GM19240 (cell line): ENCODE data around the gene SMIM41.

Source experiments
- DNase-seq: peaks from one replicate; pipeline ENCODE4 v3.0.0; 2011; ENCODE audit warnings: low spot score; ENCODE audit not compliant: insufficient read length

SMIM41 gene

DNA sequence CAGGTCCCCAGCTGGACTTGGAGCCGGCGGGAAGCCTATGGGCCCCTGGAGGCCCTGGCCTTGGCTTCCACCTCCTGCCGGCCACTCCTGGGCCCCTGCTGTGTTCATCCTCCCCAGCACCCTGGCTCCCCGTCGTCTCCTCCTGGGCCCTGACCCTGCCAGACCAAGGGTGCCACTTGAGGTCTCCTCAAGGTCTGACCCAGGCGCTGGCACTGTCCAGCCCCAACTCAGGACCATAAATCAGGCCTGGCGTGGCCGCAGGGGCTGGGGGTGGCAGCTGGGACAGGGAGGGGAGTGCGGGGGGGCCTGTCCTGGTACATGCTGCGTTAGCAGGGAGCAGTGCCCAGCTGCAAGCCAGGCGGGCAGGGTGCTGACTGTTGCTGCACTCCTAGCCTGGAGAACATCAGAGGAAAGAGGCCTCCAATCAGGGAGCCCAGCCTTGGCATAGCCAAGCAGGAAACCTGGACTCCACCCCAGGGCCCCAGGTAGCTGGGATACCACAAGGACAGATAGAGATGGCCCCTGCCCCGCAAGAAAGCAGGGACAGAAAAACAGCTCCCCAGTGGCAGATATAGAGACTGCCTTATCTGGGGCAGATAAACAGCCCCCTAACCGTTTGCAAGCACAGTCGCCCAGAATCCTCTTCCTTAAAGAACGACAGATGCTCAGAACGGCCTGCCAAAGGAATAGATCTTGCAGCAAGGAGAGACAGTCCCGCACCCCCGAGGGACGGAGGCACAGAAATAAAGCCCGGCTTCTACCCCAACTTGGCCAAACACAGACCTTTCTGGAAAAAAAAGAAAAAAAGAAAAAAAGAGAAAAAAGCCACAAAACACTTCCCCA, 16.2 kb upstream of the SMIM41 start:
- no peak for DNase-seq

DNA sequence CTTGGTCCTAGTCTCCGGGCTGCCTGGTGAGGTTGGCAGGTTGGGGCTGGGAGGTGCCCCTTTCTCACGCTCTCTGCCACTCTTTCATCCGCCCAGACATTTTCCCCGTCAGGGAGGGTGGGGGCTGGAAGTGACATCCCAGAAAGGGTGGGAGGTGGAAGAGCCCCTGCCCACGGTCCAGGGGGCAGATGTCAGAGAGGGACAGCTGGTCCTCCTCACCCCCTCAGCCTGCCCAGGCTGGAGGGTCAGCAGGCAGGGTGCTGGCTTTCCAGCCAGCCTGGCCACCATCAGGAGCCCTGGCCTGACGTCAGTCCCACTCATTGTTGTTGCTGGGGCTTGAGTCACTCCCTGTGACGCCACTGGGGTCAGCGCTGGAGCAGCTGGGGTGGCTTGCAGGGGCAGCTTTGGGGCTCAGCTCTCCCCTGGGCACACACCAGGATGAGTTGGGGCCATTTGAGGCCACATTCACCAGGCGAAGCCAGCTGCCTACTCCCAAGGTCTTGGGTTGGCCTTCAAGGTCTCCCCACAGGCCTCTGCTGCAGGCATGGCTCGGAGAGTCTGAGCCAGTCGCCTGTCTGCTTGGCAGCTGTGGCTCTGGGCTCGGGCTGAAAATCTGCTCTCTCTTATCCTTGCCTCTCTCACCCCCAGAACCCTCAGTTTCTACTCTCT, 15.4 kb upstream of the SMIM41 start:
- DNase-seq = no peak

DNA sequence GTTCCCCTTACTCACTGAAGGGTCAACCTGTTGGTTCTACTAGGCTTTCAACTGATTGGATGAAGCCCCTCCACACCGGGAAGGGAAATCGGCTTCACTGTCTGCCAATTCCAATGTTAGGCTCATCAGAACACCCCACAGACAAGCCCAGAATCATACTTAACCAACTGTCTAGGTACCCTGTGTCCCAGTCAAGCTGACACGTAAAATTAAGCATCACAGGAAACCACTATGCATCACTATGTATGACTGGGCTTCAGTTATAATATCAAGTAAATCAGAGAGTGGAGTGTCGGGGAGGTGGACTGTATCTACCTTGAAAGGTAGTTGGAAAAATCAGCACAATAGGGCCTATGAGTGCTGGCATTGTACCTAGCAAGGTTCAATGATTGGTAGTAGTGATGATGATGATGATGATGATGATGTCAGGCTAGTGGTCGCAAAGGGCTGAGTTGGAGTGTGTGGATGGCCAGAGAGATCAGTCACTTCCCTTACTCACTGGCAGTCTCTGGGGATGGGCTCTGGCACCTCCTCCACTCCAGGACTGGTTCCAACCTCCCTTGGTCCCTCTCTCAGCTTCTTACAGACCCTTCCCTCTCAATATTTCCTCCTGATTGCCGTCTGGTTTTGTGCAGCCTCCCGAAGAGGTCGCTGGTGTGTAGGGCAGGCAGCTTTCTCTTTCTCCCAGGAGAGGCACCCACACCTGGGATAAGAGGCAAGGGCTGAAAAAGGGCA, 13.0 kb upstream of the SMIM41 start:
- DNase-seq = no peak

DNA sequence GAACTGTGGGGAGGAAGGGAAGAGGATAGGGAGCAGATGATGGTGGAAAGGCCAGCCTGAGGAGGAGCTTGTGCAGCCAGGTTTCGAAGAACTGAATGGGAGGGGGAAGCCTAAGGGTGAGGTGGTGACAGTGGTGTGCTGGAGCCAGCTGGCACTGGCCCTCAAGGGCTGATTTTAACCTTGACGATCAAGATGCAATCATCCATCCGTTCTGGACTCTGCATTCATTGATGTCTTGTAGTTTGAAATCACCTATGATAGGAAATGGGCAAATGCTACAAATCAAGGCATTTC, 12.5 kb upstream of the SMIM41 start:
- DNase-seq = no peak

DNA sequence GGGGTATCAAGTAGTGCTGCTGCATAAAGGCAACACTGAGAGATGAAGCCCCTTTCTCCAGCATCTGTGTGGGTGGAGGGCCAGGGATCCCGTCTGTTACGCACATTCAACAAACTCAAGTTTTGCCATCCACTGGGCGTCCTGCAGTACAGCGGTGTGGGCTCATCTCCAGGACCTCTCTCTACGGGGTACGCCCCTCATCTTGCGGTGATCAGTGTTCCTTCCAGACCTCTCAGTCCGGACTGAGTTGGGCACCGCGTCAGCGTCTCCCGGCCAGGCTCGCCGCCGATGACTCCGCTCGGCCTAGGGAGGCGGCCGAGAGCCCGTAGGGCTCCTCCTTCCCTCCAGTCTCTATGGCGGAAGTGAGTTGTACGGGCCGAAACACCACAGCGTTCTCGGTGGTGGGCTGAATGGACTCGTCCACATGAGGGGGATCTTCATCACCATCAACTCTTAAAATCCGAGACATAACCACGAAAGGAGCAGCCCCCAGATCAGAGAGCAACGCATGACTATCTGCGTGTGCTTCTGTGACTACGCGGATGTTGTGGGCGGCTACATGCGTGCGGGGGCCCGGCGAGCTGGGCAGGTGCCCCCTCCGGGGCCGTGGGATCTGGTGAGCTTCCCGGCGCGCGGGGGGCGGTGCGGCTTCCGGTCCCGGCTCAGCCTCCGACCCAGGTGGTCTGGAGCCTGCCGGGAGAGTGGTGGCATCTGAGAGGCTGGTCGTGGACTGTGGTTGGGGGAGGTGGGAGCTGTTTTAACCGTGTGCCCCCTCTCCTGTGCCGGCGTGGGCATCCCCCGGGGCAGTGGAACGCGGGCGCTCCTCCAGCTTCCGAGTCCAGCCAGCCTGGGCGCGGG, 9.9 kb upstream of the SMIM41 start, which contains the start of gene ATG101:
Gene ATG101 (plus strand): TSS at position 652 of the 858 bp plus-strand sequence. CDS start 3,673 bp downstream, outside the sequence.
- DNase-seq = peak; percentile 99

DNA sequence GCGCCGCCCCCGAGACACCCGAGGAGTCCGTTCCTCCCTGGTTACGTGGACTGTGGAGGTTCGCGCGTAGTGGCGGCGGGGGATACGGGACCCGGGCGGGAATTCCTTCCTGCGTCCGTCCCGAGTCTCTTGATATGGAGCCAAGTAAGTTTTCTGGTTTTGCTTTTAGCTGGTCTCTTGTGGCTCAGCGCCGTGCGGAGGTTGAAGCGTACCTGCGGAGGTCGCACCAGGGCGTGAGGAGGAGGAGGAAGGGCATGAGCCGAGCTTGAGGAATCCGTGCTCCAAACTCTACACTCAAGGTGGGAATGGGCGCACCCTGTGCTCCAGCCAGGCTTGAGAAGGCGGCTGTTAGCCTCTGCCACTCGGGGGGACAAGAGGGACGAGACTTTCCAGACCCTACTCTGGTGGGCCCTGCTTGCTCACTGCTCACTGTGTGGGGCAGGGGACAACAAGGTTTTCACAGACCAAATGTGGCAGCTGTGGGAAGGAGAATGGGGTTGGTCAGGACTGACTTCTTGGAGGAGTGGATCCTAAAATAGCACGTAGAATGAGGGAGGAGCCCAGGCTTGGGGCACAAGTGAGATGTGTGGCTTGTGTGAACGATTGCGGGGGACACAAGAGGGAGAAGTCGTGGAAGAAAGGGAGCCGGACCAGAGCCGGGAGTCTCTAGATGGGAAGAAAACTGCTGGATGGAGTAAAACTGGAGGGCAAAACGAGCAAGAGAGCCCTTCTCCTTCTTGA, 9.1 kb upstream of the SMIM41 start:
- DNase-seq = no peak

DNA sequence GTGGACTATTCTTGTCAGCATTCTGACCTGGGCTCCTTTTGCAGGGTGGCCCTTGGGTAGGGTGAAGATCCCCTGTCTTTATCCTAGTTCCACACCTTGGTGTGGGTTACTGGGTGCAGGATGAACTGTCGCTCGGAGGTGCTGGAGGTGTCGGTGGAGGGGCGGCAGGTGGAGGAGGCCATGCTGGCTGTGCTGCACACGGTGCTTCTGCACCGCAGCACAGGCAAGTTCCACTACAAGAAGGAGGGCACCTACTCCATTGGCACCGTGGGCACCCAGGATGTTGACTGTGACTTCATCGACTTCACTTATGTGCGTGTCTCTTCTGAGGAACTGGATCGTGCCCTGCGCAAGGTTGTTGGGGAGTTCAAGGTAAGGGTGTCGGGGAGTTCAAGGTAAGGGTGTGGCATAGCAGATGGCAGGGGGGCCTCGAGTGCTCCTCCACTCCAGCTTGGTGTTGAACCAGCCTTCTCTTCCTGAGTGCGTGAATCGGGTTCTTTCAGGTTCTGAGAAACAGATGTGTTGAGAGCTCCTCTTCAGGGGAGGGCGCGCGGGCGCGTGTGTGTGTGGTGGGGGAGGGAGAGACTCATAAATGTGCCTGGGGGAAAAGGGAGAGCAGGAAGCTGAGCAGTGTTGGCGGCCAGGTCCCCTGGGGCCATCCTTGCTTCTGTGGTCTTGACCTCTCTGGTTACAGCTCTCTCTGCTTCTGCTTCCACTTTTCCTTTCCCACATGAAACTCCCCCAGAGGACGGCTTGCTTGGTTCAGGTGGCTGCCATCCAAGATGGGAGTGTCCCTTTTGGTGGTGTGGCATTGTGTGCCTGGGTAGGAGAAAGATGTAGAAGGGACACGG, 5.7 kb upstream of the SMIM41 start:
- no peak for DNase-seq

DNA sequence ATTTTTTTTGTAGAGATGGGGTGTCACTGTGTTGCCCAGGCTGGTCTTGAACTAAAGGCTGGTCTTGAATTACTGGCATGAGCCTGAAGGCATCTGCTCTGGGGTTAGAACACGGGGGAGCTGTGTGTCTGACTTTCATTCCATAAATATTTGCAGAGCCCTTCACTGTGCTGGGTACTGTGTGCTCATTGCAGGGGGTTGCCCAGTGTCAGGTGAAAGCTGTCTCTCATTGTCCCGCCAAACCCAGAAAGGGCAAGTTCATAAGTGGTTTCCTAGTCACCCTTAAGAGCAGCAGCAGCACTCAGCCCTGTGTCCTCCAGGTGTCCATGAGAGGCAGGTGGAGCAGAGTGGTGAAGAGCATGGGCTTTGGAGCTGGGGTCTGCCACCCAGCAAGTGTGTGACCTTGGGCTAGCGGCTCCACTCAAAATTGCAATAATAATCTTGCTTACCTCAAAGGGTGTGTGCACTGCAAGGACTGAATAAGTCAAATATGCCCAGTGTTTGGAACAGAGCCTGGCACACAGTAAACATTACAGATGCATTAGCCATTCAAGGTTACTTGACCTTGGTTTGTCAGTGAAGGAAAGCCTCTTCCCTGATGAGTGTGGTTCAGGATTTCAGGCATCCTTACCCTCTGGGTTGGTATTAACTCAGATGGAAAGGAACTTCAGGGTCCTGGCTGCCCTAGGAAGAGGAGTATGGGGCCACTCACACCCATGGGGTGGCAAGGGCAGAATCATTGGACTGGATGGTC, 4.4 kb upstream of the SMIM41 start:
- DNase-seq = no peak

DNA sequence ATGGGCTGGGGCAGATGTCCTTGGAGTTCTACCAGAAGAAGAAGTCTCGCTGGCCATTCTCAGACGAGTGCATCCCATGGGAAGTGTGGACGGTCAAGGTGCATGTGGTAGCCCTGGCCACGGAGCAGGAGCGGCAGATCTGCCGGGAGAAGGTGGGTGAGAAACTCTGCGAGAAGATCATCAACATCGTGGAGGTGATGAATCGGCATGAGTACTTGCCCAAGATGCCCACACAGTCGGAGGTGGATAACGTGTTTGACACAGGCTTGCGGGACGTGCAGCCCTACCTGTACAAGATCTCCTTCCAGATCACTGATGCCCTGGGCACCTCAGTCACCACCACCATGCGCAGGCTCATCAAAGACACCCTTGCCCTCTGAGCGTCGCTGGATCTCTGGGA, 2.7 kb upstream of the SMIM41 start:
- DNase-seq = no peak

DNA sequence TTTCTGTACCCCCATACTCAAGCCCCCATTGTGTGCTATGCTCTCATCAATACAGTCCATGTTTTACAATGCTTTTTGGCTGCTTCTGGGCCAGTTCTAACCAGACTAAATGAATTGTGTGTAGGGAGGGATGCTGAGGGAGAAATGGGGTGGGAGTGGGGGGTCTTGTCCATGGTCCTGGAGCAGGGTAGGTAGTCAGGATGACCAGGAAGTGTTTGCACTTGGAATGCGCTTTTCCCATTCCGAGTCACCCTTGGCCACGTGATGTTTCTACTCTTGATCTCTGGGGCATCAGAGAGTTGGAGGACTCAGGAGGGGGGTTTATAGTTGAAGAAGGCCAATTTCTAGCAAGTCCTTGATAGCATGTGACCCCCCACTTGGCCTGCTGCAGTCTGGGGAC, 1.2 kb upstream of the SMIM41 start:
- DNase-seq = no peak

DNA sequence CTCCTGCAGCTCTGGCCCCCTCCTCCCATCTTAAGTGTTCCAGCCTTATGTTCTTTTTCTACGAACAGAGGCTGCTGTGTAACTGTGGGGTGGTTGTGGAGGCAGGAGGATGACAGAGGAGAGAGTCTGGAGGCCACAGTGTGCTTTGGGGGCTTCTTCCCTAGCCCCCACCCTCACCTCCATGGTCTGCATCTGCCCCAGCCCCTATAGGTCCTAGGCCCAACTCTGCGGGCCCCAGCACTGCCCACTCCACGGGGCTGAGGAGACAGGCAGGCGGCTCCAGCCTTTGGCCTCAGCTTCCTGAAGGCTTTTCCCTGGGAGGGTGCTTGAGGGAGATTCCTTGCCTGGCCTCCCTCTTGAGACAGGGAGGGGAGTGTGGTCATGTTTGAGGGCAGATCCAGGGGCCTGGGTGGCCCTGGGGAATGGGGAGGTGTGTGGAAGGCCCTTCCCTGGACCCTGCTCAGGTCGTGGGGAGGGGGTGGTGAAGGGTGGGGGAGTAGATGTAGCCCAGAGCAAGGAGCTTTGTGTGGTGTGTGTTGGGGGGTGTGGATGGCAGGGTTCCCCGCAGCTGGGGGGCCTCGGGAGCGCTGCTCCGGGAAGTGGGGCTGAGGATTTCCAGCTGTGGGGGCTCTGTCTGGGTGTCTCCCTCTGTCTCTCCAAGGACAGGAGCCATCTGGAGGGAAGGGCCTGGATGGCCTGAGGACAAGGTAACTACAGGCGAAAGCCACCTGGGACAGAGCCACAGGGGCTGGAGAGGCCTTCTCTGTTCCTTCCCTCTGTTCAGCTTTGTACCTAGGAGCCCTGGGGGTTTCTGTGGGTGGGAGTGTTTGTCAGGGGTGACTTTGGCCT, 1.1 kb downstream of the SMIM41 start:
- no peak for DNase-seq

DNA sequence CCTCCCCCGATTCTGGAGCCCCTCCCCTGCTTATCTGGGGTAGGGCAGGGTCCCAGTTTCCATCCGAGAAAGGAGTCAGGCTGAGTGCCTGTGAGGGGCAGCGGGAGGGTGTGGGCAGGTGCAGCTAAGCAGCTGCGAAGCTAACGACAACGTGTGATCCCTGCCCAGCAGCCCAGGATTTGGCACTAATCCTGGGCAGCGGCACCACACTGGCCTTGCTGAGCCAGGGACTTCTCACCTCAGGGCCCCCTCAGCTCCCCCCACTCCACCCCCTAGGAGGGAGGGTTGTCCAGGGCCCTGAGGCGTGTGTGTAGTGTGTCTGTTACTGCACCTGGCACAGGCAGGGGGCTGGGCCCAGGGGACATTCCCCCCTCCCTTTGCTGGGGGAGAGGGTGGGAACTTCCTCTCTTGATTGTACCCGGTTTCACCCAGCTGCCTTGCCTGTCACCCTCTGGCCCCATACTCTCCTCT, 1.8 kb downstream of the SMIM41 start:
- peak; percentile 52 for DNase-seq

DNA sequence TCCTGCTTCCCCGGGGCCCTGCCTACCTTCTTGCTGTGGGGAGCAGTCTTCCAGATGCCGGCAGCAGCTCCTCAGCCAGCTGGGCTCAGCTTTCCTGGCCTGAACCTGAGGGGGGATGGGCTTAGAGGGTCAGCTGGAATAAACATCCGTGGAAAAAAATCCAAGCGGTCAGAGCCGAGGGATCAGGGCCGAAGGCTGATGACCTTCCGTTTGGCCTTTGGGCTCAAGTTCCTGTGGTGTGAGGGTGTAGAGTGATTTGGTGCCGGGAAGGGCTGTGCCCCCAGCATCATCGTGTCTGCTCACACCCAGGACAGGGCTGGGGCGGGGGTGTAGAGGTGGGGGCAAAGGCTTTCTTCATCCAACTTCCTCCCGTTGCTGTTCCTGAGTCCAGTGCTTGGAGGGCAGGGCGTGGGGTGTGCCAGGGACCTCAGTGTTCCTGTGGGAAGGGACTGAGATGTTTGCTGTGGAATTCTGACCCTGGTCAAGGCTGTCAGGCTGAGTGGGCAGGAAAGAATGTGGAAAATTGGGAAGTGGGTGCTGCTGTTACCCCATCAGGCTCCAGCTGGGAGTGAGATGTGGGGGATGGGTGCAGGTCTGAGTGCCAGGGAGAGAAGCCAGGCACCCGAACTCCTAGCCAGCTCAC, 2.6 kb downstream of the SMIM41 start:
- no peak for DNase-seq

DNA sequence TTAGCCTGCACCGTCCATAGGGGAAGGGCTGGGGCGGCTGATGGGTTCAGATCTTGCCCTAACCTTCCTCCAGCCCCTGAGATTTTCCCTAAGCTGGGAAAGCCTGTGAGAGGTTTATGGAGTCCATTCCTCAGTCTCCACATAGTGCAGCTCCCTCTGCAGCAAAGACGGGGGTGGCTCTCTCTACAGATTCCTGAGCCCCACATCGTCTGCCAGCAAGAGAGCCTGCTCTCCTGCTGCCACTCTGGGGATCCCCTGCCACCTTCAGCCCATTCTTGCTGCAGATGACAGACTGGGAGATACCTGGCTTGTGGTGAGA, 3.1 kb downstream of the SMIM41 start:
- DNase-seq = no peak

DNA sequence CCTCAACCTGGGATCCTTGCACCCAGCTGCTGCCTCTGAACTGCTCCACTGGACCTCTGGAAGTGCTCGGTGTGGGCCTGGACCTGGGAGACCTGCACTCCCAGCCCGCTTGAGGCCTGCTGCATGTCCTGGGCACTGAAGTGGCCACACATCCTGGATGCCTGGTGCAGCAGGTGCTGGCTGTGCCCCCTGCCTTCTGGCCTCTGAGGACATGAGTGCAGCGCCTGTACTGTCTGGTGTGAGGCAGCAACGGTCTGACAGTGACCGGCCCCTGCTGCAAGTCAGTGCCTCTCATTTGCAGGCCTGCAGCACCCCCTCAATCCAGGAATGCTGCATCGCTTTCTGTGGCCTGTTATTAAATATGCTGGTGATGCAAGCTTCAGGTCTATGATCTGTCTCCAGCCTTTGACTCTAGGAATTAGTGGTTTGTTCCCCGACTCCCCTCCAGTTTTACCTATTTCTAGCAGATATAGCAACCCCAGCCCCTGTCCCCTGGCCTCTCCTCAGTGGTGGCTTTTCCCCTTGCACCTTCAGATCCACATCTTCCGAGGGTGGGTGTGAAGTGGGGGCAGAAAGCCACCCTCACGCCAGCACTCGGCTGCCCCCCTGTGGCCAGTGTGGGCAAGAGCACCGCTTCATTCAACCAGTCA, 3.6 kb downstream of the SMIM41 start:
- DNase-seq = peak; percentile 94

DNA sequence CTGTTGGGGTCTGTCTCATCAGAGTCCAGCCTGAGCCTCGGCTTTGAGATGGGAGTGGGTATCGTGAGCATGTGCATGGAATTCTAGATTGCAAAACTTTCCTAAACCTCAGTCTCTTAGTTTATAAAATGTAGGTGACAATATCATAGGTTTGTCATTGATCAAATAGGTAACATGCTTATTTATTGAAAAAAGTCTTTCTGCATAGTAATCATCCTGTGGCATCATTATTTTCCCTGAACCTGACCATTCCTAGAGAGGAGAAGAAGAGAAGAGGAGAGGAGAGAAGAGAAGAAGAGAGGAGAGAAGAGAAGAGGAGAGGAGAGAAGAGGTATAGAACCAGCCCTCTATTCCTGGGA, 4.1 kb downstream of the SMIM41 start:
- no peak for DNase-seq

DNA sequence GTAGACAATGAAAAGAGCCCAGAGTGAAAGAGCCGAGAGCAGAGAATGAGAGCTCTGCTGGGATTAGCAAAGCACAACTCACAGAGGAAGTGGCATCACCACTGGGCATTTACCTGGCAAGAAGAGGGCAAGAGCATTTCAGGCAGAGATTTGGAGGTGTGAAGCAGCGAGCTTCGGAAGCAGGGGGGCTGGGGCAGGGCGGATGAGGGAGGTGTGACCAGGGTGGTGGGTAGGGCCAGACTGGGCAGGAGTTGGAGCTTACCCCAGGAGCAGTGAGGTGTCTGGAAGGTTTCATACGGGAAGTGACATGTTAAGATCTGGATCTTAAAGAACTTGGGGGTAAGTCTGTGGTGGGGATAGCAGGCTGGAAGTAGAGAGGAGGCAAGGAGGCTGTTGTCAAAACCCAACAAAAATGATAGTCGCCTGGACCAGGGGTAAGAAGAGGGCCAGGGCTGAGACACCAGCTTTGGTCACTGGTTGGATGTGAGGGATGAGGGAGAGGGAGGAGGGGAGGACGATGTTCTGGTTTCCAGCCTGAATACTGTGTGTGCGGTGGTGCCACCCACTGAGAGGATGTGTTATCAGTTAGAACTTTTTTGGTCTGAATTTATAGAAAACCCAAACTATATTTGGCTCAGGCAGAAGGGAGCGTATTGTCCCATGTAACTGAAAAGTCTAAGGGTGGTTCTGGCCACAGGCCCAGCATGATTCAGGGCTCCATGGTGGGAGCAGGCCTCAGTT, 5.2 kb downstream of the SMIM41 start:
- DNase-seq = no peak
